Occipital lobe (tissue), 2 donors: ENCODE results near the gene PPAT. TPM values are rescaled to one million over a fixed set of nuclear protein-coding genes. Genes with fewer than 3 reads are reported as not detected.
"Not testable (repeated sequence)": the region's sequence is repeated elsewhere in the genome, so short reads cannot be mapped to it uniquely, and the experiment has no call there.

Experiments
- DNase-seq: peaks from one replicate; lab custom pipeline; 2025; lab: John Stamatoyannopoulos, UW
- total RNA-seq: library from RNA; depleted of rRNA; stranded (reverse); fragments of >200 nt; gene quantifications from one replicate; pipeline ENCODE4 v1.2.3, GENCODE V29; 2014

PPAT gene
- 34.9 TPM for total RNA-seq

DNA sequence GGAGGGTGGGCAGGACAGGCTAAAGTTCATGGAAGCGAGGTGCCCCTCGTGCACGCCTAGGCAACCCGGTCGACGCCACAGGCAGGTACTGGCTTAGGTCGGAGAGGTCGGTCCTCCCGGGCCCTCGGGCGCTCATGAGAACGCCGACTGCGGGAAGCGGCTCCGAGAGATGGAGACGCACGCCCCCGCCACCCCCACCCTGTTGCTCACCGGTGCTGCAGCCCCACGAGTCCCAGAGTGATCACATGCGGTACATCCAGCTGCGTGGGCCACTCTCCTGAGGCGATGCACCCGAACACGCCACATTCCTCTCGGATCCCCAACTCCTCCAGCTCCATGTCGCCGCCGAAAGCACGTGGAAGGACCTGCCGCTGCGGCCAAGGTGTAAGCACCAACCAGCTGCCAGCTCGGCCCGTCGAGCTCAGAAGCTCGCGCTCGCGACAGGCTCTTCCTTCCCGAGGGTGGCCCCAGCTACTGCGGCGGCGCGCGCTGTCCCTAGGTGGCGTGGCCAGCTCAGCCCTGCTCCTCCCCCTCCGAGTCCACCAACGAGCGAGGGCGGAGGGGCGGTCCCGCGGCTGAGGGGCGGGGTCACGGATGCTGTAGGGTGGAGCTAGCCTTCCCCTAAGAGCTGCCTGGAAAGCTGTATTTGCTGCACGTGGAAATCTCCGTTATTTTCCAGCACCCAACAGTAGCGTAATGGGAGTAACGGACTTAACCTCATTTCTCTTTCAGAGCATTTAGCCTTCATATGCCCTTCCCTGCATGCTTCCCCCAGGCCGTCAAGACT is at the start of gene PPAT:
PPAT (minus strand) TSS at position 476 of the 787 bp plus-strand sequence; CDS start at position 338, 138 bp downstream.
- DNase-seq: peak; percentile 98

DNA sequence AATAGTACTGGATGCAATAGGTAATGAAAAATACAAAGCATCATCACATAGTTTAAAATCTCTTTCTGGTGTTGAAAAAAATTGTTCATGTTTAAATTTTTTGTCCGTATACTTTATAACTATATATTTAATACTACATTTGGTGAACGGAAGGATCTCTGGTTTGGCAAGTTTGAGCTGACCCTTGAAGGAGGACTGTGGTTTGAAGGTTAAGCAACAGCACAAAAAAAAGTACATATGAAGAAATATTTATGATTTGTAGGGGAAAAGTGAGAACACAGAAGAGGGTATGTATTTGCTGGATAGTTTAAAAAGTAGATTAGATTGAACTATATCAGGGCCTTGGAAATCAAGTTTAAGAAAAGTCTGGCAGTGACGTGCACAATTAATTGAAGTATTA is 45.3 kb upstream of the PPAT start:
- no peak for DNase-seq

DNA sequence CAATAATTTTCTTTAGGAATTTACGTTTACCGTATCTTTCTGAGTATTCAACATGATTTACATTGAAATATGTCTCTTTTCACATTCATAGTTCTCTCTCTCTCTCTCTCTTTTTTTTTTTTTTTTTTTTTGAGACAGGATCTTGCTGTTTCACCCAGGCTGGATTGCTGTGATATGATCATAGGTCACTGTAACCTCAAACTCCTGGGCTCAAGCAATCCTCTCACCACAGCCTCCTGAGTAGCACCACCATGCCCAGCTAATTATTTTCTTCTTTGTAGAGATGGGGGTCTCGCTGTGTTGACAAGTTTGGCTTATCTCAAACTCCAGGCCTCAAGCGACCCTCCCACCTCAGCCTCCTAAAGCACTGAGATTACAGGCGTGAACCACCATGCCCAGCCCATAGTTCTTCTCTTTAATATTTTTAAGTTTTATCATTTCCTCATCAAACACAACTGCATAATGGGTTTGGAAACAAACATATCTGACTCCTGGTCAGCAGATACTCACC is 41.8 kb upstream of the PPAT start:
- DNase-seq: no peak

DNA sequence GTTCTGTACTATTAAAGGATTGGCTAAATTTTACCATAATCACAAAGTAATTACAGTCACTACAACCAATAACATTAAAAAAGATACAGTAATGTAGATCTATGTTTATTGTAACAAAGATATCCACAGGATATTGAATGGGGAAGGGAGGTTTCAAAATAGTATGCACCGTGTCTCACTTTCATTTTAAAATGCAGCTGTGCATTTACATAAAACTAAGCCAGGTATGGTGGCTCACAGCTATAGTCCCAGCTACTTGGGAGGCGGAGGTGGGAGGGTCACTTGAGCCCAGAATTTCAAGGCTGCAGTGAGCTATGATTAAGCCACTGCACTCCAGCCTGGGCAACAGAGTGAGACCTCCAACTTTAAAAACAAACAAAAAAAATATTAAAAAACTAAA is 40.5 kb upstream of the PPAT start:
- no peak for DNase-seq

DNA sequence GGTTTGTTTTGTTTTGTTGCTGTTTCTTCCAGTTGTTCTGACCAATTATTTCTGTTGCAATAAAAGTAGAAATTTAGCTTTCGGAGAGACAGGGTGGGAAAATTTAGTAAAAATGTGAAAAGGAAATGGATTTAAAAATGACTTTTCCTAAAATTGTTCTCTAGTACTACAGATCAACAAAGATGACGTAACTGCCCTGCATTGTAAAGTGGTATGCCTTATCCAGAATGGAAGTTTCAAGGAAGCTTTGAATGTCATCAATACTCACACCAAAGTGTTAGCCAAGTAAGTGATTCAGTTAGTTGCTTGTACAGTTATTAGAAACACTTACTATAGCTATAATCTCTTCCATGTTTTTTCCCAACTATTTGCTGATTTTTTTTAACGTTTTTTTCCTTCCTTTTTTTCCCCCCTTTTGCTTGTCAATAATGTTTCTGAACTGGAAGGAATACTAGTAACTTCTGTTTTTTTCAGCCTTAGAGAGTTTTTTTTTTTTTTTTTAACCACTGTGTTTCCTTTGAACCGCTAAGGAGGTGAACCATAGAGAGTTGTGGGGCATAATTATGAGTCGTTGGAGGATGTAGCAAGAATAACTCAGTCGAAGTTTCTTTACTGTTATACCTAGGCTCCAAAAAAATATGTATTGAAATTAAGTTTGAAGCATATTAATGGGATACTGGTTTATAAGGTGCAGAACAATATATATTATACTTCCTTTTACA is 34.2 kb upstream of the PPAT start:
- no peak for DNase-seq

DNA sequence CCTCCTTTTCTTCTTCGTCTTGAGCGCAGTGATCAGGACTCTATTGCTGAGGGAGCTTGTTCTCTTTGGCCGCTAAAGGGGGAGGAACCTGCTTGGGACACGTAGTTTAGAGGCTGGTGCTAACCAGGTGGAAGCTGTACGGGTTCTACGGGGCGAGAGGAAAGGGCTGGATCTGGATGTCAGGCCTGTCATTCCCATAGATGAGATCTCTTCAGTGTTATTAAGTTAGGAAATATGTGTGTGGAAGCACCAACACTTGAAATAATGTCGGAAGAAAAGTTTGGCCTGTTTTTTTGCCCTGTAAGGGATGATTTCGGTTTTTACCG is 32.6 kb upstream of the PPAT start:
- no peak for DNase-seq

DNA sequence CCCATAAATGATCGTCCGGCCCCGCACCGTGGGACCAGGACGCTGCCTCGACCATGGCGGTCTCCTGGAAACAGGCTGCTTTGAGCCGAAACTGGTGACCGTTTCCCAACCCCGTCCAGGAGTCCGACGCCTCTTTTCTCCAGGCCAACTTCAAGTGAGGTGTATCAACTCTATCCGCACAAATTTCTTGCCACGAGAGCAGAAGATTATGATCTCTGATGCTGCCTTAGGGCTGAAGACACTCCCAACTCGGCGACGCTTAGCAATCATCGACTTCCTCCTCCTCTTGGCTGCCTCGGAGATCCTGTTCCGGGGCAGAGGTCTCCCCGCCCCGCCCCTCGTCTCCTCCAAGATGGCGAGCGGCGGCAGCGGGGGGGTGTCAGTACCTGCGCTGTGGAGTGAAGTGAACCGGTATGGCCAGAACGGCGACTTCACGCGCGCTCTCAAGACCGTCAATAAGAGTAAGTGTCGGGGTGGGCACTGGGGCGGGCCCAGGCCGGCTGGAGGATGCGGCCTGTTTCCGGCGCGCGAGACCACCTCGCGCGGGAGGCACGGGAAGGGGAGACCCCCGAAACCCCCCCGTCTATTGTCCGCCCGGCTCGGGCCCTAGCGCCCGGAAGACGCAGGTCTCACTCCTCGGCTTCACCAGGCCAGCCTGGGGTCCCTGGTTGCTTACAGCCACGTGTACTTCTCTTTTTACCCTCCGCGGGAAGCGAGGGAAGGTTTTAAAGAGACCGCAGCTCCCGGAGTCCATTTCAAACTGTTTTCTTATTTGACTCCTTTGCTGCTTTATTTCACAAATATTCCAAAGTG is 32.1 kb upstream of the PPAT start, which contains the start of gene SRP72:
SRP72 (plus strand) TSS at position 334 of the 813 bp plus-strand sequence; CDS start at position 353, 19 bp downstream.
- DNase-seq: peak; percentile 82

DNA sequence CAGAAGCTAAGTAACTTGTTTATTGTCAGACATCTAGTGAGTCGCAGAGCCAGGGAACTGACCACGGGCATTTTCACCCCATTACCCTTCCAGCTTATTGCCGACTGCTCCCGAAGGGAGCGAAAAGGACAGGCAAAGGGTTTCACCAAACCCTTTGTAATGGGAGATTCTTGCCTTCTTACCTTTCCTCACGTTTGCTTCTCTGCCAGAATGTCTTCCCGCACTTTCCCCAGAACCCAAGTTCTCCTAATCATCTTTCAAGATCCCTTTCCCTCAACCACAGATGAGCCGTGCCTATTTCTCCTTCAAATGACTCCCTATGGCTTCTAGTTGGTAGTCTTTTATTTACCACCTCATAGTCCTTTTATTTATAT is 31.5 kb upstream of the PPAT start:
- no peak for DNase-seq

DNA sequence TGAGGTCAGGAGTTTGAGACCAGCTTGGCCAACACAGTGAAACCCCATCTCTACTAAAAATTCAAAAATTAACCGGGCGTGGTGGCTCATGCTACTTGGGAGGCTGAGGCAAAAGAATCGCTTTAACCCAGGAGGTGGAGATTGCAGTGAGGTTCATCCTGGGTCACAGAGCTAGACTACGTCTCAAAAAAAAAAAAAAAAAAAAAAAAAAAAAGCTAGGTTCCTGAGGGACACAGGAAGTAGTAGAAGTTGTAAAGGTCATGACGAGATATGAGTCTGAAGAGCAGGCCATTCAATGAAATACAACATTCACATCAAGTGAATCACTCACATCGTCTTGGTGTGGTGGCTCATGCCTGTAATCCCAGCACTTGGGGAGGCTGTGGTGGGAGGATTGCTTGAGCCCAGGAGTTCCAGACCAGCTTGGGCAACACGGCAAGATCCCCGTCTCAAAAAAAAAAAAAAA is 30.9 kb upstream of the PPAT start:
- DNase-seq: not testable (repeated sequence)

DNA sequence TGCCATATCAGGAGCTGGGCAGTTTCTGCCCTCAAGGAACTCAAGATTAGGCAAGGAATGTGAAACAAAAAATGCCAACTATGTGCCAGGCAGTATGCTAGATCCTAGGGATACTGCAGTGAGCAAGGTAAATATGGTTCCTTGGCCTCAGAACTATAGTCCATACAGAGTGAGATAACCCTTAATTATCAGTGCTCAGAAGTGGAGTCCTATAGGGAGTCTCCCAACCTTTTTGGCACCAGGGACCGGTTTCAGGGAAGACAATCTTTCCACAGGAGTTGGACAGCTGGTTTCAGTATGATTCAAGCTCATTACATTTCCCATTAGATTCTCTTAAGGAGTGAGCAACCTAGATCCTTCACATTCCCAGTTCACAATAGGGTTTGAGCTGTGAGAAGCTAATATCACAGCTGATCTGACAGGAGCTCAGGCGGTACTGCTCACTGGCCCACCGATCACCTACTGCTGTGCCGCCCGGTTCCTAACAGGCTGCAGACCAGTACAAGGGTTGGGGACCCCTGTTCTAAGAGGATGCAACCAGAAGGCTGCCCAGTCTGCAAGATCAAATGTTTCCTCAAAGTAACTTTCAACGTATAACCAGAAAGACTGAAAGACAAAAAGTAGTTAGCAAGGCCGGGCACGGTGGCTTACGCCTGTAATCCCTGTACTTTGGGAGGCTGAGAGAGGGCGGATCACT is 30.3 kb upstream of the PPAT start:
- no peak for DNase-seq

DNA sequence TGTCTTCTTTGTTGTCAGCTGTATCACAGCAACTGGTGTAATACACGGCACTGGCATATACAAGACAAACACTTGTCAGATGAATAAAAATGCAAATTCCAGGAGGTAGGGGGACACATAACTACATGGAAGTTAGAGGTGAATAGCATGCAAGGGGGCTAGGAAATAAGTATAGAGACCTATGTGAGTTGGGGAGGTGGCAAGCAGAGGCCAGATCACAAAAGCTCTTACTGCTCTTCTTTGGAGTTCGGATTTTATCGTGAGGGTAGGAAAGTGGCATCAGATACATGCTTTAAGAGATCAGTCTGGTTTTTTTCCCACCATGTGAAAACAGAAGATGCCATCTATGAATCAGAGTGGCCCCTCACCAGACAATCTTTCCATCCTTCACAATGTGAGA is 29.2 kb upstream of the PPAT start:
- no peak for DNase-seq

DNA sequence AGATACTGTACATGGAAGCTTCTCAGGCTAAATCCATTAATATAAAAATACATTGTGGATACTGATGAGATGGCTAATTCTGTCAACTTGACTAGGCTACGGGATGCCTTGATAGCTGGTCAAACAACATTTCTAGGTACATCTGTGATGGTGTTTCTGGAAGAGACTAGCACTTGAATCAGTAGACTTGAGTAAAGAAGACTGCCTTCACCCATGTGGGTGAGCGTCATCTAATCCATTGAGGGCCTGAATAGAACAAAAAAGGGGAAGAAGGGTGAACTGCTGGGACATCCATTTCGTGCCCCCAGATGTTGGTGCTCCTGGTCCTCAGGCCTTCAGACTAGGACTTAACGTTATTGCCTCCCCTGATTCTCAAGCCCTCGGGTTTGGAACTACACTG is 28.3 kb upstream of the PPAT start:
- no peak for DNase-seq

DNA sequence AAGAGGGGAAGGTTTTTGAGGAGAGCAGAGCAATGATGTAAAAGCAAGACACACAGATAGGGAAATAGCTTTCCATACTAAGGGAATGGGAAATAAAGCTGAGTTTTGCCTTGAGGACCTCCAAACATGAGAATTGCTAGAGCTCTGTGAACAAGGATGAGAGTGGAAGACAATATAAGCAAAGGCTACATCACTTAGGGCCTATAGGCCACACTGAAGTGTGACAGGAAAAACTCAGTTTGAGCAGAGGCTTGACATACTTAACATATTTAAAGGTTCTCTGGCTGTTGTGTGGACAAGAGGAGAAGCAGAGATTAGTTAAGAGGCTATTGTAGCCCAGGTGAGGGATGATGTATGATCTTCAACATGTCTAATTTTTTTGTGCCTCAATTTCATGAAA is 26.7 kb upstream of the PPAT start:
- no peak for DNase-seq

DNA sequence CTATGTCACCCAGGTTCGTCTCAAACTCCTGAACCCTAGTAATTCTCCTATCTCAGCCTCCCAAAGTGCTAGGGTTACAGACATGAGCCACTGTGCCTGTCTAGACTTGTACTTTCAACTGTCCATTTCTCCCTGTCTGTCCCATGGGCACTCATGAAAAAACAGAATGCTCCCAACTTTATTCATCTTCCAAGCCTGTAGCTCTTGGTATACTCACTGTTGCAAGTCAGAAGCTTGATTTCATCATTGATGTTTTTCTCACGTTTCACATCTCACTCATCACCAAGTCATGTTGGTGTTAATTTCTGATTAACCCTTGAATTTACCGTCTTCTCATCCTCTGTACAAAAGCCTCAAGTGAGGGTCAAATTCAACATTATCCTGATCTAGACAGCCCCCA is 24.7 kb upstream of the PPAT start:
- no peak for DNase-seq

DNA sequence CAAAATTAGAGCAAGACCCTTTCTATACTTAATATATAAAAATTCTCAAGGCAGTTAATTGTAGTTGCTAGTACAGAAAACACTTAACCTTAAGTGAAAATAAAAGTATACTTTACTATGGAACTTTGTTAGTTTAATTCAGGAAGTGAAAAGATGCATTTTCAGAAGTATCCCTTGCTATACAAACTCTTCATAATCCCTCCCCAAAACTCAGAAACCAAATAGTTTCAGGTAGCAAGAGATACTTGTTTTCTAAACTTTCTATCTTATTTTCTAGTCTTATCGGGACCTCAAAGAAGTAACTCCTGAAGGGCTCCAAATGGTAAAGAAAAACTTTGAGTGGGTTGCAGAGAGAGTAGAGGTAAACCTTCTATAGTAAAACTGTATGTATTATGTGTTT is 14.9 kb upstream of the PPAT start:
- DNase-seq: no peak

DNA sequence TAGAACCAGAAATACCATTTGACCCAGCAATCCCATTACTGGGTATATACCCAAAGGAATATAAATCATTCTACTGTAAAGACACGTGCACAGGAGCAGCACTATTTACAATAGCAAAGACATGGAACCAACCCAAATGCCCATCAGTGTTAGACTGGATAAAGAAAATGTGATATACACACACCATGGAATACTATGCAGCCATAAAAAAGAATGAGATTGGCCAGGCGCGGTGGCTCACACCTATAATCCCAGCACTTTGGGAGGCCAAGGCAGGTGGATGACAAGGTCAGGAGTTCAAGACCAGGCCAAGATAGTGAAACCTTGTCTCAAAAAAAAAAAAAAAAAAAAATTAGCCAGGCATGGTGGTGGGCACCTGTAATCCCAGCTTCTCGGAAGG is 14.1 kb upstream of the PPAT start:
- not testable (repeated sequence) for DNase-seq

DNA sequence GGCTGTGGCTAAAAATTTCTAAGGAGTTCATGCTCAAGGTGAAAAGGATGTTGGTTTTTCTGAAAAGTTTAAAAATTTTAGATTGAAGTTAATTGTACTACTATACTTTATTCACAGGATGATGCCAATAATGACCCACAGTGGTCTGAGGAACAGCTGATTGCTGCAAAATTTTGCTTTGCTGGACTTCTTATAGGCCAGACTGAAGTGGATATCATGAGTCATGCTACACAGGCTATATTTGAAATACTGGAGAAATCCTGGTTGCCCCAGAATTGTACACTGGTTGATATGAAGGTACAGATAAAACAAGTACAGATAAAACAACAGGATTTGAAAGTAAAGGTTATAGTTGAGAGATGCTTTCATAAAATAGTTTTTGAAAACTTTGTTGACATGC is 12.9 kb upstream of the PPAT start:
- DNase-seq: no peak

DNA sequence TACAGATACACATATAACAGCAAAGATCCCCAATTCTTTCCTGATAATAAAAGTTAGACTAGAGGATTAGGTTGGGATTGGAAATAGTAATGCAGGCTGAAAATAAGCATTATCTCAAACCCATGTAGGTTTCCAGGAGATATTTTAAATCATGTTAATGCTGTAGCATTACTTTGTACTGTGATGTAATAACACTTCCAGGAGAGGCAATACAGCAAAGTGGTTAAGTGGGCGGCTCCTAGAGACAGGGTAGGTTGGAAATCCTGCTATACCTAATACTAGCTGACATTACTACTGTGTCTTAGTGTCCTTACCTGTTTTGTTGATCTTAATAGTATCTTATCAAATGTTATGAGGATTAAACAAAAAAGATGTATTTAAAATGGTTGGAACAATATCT is 10.3 kb upstream of the PPAT start:
- DNase-seq: no peak

DNA sequence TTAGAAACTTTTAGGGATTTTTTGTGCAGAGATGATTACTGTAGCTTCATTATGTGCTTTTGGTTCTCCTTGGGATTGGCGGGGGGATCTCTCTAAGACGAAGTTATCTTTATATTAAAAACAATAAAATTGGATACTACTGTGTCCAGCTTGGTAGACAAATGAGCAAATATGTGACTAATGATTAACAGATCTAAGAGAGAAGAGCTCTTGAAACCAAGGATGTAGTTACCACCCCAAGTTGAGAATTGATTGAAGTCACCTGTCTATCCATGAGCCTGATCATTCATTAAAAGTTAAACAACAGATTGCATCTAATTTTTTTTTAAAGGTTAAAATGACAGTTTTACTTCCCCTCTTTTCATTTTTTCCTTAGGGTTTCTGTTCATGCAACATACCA is 9.3 kb upstream of the PPAT start:
- DNase-seq: no peak

DNA sequence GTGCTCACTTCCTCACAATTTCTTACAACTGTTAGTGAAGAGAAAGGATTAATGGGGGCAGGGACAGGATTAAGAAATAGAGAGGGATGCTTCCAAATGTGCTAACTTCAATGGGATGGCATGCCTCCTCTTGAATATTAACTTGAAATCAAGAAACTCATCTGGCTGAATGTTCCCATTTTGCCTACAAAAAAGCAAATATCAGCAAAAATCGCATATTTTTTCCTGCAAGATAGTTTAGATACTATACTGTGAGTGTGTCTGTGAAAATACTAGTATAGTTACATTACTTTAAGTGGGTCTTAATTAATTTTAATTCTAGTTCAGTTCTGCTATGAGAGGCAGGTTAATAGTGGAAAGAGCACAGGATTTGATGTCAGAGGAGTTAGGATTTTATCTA is 5.6 kb upstream of the PPAT start:
- no peak for DNase-seq

DNA sequence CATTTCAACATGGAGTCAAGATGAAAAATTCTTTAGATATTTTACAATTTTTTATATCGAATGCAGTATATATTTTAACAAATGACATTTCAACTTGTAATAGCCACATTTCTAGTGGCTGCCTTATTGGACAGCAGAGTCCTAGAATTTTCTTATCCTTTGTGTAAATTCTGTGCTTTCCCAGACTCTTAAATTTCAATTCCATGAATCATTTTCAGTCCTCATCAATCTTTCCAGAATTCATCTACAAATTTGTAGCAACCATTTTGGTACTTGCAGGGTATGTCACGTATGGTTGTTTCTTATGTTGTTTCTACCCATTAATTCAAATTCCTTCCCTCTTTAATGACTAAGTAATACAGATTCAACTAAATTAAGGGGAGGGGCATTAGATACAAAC is 3.4 kb upstream of the PPAT start:
- DNase-seq: no peak
